HAP-1 (cell line): ENCODE data around the gene GATA6.
A peak's percentile ranks its signal among the peaks of the same experiment; 100 is the strongest.
"Not testable (repeated sequence)": the region's sequence is repeated elsewhere in the genome, so short reads cannot be mapped to it uniquely, and the experiment has no call there.

Source experiments
- DNase-seq, 2 experiments: peaks; one replicate each; pipeline ENCODE4 v3.0.0-alpha.2; 2016 to 2020; ENCODE audit warnings: low spot score in 2 of 2
- H3K27me3 ChIP-seq: fragments of 250-450 bp; sonication (Bioruptor Pico); 2 replicates; pipeline ENCODE4 v1.5.1; 2020; ENCODE audit warnings: low read depth, mild to moderate bottlenecking, moderate library complexity
- H3K36me3 ChIP-seq: fragments of 250-450 bp; sonication (Bioruptor Pico); replicated peaks from 2 replicates; pipeline ENCODE4 v1.5.1; 2020; ENCODE audit warnings: mild to moderate bottlenecking
- H3K4me1 ChIP-seq: fragments of 250-450 bp; sonication (Bioruptor Pico); 2 replicates; pipeline ENCODE4 v1.5.1; 2020; ENCODE audit warnings: mild to moderate bottlenecking
- H3K4me3 ChIP-seq: fragments of 250-450 bp; sonication (Bioruptor Pico); 2 replicates; pipeline ENCODE4 v1.5.1; 2020; ENCODE audit warnings: mild to moderate bottlenecking, moderate library complexity
- H3K9me3 ChIP-seq: fragments of 250-450 bp; sonication (Bioruptor Pico); 2 replicates; pipeline ENCODE4 v1.5.1; 2020; ENCODE audit warnings: mild to moderate bottlenecking, moderate library complexity
- in situ Hi-C: fragments of 300-500 bp; cut with MboI; formaldehyde crosslinking; loops from 3 replicates; pipeline ENCODE4 v1.14.3; 2020; ENCODE audit warnings: low sequenced_read_pairs, inconsistent platforms, mixed read lengths

The GATA6 gene

DNA sequence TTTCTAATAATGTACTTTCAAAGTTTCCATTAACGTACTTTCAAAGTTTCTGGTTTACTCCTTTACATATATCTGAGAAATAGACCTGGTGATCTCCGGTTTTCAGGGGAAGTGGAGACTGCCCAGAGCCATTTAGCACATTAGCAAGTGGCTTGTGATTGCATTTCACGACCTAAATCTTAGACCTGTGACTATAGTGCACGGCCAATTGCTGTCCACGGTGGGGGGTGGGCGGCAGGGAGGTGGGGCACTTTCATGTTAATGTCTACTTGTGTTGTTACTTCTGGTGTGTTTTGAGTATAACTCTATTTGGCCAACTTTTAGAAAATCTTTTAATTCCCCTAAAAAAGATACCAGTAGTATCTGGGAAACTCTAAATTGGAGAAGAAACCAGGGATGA is 11.3 kb downstream of the GATA6 start:
- Histone ChIP-seq H3K4me1 (peaks cover 13% of the 10 kb centered on the region), H3K27me3 (peaks cover 18% of the 10 kb centered on the region), H3K4me3 (no peak overlapping the region), H3K9me3 (no peaks in the 10 kb centered on the region), H3K36me3 (no peaks in the 10 kb centered on the region)
- no peak for DNase-seq
- in situ Hi-C loops: no loop called here

DNA sequence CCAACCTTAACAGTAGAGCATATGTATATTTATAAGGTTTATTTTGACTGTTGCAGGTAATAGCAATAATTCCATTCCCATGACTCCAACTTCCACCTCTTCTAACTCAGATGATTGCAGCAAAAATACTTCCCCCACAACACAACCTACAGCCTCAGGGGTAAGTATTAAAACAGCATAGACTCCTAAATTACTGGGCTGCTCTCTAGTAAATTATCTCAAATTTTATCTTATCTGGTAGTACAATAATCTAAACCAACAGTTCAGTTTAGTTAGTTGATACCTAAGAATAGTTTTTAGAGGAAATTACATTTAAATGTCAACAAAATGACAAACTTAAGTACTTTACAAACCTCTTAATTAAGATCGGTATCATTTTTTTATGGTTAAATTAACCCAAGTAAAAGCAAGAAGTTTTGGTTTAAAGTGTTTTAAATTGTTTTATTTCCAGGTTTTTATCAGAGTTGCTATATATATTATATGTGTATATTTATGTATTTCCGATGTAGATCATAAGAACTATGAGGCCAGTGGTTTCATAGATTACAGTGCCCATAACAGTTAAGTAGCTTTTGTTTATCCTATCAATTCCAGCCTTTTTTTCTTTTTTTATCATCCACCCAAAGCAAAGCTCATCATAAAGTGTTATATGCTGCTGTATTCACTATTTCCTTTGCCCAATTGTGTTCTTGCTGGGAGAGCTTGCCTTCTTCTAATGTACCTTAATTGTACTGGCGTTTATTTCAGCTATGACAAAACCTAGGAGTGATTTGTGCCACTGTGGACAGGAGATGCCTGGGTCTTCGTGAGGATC is 13.7 kb downstream of the GATA6 start:
- DNase-seq: no peak
- in situ Hi-C loops: no loop called here

DNA sequence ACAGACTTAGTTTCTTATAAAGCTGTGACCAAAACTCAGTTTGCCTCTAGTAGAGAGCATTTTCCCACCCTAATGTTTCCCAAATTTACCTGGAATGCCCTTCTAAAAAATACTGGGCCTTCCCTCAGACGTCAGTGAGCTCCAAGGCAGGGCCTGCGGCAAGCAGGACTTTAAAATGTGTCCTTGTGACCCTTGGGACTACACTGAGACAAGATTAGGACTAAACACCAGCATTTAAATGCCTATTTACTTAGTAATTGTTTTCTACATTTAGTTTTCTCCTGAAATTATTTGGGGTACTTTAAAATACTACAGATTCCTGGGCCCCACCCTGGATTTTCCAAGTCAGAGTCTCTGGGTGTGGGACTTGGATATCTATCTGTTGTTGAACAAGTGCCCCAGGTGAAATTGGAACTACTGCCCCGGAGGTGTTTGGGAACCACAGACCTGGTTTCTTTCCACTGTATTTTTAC is 14.3 kb downstream of the GATA6 start:
- in situ Hi-C loops: no loop called here
- Histone ChIP-seq H3K9me3 (no peaks in the 10 kb centered on the region), H3K27me3 (peaks cover 13% of the 10 kb centered on the region; the same call in 1 of the 2 replicates), H3K4me1 (peaks cover 9% of the 10 kb centered on the region), H3K4me3 (no peak overlapping the region), H3K36me3 (no peaks in the 10 kb centered on the region)
- no peak for DNase-seq

More for the DNA sequence above, 13.7 kb downstream of the GATA6 start:
- peaks cover 13% of the 10 kb centered on the region for H3K4me1 ChIP-seq
- no peak overlapping the region for H3K4me3 ChIP-seq
- H3K36me3 ChIP-seq: no peaks in the 10 kb centered on the region
- H3K27me3 ChIP-seq: peaks cover 13% of the 10 kb centered on the region
- H3K9me3 ChIP-seq: no peaks in the 10 kb centered on the region

- H3K4me1 ChIP-seq, H3K4me3 ChIP-seq, in situ Hi-C loops, H3K36me3 ChIP-seq, H3K27me3 ChIP-seq, H3K9me3 ChIP-seq: not testable (repeated sequence)
- DNase-seq: peak; percentile 67 to 74
These were observed 15.2 kb downstream of the GATA6 start for GRCh38 chr18:22184573-22184972.

GRCh38 chr18:22185273-22185672 is 15.9 kb downstream of the GATA6 start:
- Histone ChIP-seq H3K9me3 (no peaks in the 10 kb centered on the region), H3K4me1 (peaks cover 9% of the 10 kb centered on the region), H3K27me3 (peaks cover 3% of the 10 kb centered on the region; the same call in 1 of the 2 replicates), H3K4me3 (no peak overlapping the region), H3K36me3 (no peaks in the 10 kb centered on the region)
- DNase-seq: no peak
- in situ Hi-C loops: no loop called here

DNA sequence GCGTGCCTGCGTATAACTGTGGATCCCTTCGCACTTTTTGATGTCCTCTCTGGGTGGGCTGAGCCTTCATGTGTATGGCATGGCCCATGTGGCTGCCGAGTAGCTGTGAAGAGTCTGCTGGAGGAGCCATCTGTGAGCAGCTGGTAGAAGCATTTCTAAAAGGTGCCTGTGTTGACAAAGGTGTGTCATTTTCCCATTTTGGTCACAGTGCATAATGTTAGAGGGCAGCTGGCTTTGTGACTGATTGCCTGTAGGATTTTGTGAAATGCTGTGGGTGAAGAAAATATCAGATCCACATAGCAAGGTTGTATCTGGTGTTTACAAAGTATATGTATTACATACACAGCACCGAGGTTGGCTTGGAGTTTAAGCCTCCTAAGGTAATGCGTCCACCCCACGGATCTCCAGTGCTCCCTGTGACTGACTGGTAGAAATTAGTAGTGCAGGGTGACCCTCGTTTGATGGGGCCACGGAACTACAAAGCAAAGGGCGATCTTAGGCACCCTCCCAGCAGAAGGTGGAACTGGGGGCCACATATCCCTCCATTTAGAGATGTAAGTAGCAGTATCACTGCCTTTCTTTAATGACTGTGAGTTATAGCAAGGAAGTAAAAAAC is 16.5 kb downstream of the GATA6 start:
- Histone ChIP-seq H3K36me3 (no peaks in the 10 kb centered on the region), H3K4me3 (no peak overlapping the region), H3K4me1 (peaks cover 9% of the 10 kb centered on the region), H3K9me3 (no peaks in the 10 kb centered on the region), H3K27me3 (no peaks in the 10 kb centered on the region)
- in situ Hi-C loops: no loop called here
- no peak for DNase-seq

- in situ Hi-C loops: no loop called here
- Histone ChIP-seq H3K36me3 (no peaks in the 10 kb centered on the region), H3K9me3 (no peaks in the 10 kb centered on the region), H3K4me3 (no peak overlapping the region), H3K4me1 (peaks cover 9% of the 10 kb centered on the region), H3K27me3 (no peaks in the 10 kb centered on the region)
- no peak for DNase-seq
These were observed 17.1 kb downstream of the GATA6 start for GRCh38 chr18:22186484-22186971.

GRCh38 chr18:22188559-22189267 is 19.3 kb downstream of the GATA6 start:
- no peaks in the 10 kb centered on the region for H3K36me3 ChIP-seq
- no peaks in the 10 kb centered on the region for H3K9me3 ChIP-seq
- H3K27me3 ChIP-seq: no peaks in the 10 kb centered on the region
- peaks cover 9% of the 10 kb centered on the region for H3K4me1 ChIP-seq
- no peak for DNase-seq
- in situ Hi-C loops: no loop called here
- no peak overlapping the region for H3K4me3 ChIP-seq

- Histone ChIP-seq H3K4me1 (peaks cover 6% of the 10 kb centered on the region), H3K27me3 (no peaks in the 10 kb centered on the region), H3K9me3 (no peaks in the 10 kb centered on the region), H3K4me3 (no peak overlapping the region), H3K36me3 (no peaks in the 10 kb centered on the region)
- in situ Hi-C loops: no loop called here
- no peak for DNase-seq
These were observed 20.2 kb downstream of the GATA6 start for GRCh38 chr18:22189449-22190166.

- Histone ChIP-seq H3K9me3 (no peaks in the 10 kb centered on the region), H3K4me3 (no peak overlapping the region), H3K27me3 (no peaks in the 10 kb centered on the region), H3K4me1 (no peaks in the 10 kb centered on the region), H3K36me3 (no peaks in the 10 kb centered on the region)
- in situ Hi-C loops: no loop called here
- no peak for DNase-seq
These were observed 21.9 kb downstream of the GATA6 start for GRCh38 chr18:22191346-22191695.

- DNase-seq: no peak
- Histone ChIP-seq H3K4me1 (no peaks in the 10 kb centered on the region), H3K36me3 (no peaks in the 10 kb centered on the region), H3K4me3 (no peak overlapping the region), H3K9me3 (no peaks in the 10 kb centered on the region), H3K27me3 (no peaks in the 10 kb centered on the region)
- in situ Hi-C loops: no loop called here
These were observed 22.5 kb downstream of the GATA6 start for GRCh38 chr18:22191923-22192322.

GRCh38 chr18:22193466-22193865 is 24.1 kb downstream of the GATA6 start:
- Histone ChIP-seq H3K4me3 (no peak overlapping the region), H3K36me3 (no peaks in the 10 kb centered on the region), H3K4me1 (no peaks in the 10 kb centered on the region), H3K27me3 (no peaks in the 10 kb centered on the region), H3K9me3 (no peaks in the 10 kb centered on the region)
- in situ Hi-C loops: no loop called here
- DNase-seq: no peak

GRCh38 chr18:22194151-22194598 is 24.8 kb downstream of the GATA6 start:
- Histone ChIP-seq H3K4me1 (no peaks in the 10 kb centered on the region), H3K9me3 (no peaks in the 10 kb centered on the region), H3K4me3 (no peak overlapping the region), H3K36me3 (no peaks in the 10 kb centered on the region), H3K27me3 (no peaks in the 10 kb centered on the region)
- in situ Hi-C loops: no loop called here
- no peak for DNase-seq
